Lower leg skin (tissue), 3 donors: Measurements from ENCODE around the gene STX5.

Experiments used
- POLR2A ChIP-seq, 2 donors: fragments of 450-650 bp; IDR thresholded peaks; one replicate each; pipeline ENCODE4 v1.6.1; 2016 to 2017; ENCODE audit warnings: antibody characterized with exemption in 2 of 2, mild to moderate bottlenecking in 1 of 2, moderate library complexity in 1 of 2
- TF ChIP-seq, protein P1 (sequence below), 3 donors: fragments of 450-650 bp; IDR thresholded peaks; one replicate each; pipeline ENCODE4 v1.5.1; 2016; ENCODE audit warnings: antibody characterized with exemption in 3 of 3, mild to moderate bottlenecking in 3 of 3, moderate library complexity in 2 of 3

DNA sequence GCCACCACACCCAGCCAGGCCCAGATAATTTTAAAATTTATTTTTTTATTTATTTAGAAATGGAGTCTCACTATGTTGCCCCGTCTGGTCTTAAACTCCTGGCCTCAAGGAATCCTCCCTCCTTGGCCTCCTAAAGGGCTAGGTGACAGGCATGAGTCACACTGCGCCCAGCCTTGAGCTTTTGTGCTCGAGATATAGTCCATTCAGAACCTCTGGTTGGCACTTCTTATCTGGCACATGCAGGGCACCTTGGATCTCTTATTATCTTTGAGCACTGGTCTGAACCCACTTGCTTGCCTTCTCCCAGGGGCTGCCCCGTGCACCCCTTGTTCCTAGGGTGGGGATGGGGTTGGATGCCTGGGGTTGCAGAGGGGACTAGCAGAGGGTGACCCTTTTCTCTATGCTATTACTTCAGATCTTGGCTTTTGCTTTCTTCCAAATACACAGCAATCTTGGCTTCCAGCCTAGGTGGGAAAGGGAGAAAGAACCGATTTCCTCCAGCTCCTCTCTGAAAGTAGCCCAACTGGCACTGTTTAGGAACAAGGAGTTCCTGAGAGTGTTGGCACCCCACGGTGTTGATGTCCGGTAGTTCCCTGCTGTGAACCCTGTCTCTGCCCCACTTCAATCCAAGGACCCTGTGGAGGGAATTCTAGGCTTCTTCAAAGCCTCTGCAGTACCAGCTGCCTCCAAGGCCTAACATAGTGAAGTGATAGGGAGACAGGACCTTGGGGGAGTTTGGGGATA, 47.6 kb upstream of the STX5 start:
- TF ChIP-seq, protein P1, sequence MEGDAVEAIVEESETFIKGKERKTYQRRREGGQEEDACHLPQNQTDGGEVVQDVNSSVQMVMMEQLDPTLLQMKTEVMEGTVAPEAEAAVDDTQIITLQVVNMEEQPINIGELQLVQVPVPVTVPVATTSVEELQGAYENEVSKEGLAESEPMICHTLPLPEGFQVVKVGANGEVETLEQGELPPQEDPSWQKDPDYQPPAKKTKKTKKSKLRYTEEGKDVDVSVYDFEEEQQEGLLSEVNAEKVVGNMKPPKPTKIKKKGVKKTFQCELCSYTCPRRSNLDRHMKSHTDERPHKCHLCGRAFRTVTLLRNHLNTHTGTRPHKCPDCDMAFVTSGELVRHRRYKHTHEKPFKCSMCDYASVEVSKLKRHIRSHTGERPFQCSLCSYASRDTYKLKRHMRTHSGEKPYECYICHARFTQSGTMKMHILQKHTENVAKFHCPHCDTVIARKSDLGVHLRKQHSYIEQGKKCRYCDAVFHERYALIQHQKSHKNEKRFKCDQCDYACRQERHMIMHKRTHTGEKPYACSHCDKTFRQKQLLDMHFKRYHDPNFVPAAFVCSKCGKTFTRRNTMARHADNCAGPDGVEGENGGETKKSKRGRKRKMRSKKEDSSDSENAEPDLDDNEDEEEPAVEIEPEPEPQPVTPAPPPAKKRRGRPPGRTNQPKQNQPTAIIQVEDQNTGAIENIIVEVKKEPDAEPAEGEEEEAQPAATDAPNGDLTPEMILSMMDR (IDR thresholded peaks at IDR 0.05), result no peak
- no peak for TF ChIP-seq POLR2A (IDR thresholded peaks at IDR 0.05)
